Endometrial microvascular endothelial cells (primary cell): ENCODE measurements around the gene DCDC2. TPM values are rescaled to one million over a fixed set of nuclear protein-coding genes. Genes with fewer than 3 reads are reported as not detected.
"Not testable (repeated sequence)": the region's sequence is repeated elsewhere in the genome, so short reads cannot be mapped to it uniquely, and the experiment has no call there.

Experiments
- in situ Hi-C: cut with HindIII; loops from 2 replicates; pipeline ENCODE4 v1.10.0; 2017; ENCODE audit warnings: low sequenced_read_pairs, low pct_unique_long_range_greater_than_20kb; ENCODE audit errors: inconsistent ontology term
- total RNA-seq: library from RNA; depleted of rRNA; stranded (reverse); fragments of >200 nt; gene quantifications from one replicate; pipeline ENCODE4 v1.2.3, GENCODE V29; 2015; ENCODE audit errors: inconsistent ontology term

Gene DCDC2
- total RNA-seq, 1 donor from 2014 or later = not detected

DNA sequence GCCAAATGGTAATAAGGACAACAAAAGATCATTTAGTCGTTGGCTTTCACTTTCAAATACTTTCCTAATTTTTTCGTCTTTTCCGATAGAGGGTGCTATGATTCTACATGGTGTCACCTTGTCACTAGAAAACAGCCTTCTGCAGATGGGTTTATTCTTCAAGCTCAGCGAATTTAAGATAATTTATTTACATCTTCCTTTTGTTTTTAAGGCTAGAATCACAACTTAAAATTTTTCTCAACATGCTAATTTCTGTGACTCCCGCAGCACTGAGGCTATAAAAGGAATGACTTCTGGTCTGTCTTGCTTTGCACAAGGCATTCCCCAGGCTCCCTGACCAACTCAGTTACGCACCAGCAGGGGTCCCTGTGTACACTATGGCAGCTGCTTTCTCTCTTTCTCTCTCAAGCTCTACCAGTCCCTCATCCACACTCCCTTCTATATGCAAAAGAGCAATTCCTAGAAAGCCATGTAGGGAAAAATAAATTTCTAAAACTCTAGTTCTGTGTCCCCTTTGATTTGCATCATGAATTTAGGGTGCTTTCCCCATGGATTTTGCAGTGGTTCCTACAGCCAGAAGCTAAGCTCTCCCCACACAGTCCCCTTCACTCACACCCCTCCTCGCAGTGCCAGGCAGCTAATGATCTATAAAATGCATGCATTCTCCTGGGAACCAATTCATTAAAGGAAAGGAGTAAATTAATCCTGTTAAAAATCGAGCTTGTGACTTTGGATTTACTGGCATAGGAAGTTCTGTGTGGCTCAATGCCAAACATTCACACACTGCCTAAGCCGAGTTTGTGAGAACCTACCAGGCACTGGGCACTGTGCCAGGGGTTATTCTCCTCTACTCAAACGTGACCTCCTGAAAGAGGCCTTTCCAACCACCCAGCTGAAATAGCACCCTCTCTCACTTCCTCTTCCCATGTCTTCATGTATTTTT lies 74.5 kb downstream of the DCDC2 start:
- in situ Hi-C loops = no loop called here

DNA sequence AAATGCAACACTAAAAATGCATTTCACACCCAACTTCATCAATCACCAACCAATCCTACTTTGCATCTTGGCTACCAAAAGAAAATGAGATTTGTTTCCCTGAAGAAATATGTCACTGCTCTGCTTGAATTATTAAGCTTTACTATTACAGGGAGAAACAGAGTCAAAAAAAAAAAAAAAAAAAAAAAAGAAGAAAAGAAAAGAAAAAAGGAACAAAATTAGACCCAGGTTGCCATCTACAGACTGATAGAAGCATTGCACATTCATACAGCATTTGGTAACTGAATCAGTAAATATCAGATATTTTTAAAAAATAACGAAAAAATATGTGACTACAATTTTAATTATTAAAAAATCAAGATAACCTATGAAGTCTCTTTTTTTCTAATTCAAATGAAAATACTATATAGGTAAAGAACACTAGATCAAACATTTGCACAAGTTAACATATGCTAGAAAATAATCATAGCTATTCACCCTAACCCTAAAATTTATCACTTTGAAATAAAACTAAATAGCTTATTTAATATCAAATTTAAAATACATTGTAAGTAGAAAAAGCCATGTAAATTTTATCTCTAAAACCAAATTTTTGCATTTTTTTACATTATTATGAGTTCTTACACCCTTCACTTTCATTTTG lies 83.3 kb downstream of the DCDC2 start:
- in situ Hi-C loops = no loop called here

DNA sequence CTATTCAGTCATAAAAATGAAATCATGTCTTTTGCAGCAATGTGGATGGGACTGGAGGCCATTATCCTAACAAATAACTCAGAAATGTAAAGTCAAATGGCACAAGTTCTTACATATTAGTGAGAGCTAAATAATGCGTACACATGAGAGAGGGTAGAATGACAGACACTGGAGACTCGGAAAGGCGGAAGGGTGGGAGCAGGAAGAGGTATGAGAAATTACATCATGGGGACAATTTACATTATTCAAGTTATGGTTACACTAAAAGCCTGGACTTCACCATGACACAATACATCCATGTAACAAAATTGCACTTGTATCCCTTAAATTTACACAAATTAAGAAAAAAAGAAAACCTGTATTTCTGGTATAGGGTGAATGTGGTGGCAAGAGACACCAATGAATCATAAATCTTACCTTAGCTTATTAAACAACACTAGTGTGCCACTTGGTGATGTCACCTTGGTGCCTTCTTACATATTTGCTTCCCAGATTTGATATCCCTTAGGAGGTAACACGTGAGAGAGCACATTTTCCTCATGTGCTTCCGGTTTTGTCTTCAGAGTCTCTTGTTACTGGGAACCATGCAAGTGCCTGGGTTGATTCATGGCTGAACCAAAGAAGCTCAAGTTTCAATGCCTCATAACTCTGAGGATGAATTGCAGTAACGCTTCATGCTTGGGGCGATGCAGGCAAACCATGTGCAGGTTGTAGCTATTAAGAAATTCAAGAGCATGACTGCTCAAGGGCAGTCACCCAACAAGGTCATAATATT lies 84.6 kb downstream of the DCDC2 start:
- in situ Hi-C loops = no loop called here

DNA sequence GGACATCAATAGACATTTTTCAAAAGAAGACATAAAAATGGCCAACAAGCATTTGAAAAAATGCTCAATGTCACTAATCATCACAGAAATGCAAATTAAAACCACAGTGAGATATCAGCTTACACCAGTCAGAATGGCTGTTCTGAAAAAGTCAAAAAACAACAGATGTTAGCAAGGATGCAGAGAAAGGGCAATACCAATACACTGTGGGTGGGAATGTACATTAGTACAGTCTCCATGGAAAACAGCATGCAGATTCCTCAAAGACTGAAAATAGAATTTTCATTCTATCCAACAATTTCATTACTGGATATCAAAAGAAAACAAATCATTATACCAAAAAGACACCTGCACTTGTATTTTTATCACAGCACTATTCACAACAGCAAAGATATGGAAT lies 85.3 kb downstream of the DCDC2 start:
- in situ Hi-C loops = no loop called here

DNA sequence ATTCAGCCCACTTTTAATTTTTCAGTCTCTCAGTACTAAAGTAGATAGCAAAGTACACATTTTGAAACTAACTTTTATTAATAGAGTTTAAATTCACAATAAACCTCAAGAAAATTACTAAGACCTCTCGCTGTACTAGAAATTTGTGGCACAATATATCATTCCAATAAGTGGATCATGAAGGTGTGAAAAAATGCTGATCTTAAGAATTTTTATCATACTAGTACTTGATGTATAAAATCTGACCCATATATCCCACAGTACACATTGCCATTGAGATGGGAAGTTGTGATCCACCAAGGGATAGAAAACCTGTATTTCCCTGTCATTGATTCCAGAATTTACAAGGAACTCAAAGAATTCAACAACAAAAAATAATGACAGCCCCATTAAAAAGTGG lies 85.7 kb downstream of the DCDC2 start:
- in situ Hi-C loops = no loop called here

DNA sequence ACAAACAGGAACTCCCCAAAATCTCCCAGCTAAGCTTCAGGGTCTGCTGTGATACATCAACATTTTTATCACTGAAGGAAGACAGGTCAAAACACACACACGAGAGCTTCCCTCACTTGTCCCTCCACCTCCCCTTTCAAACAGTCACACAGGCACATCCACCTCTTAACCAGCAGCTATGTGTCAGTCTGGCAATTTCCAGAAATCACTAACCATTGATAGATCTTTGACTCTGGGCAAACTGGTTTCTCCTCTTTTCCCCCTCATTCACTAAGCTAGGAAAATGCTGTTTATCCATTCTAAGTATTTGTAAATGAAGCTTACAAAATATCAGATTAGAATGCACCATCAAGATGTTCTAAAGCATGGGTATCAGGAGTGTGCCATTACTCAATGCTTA lies 87.8 kb downstream of the DCDC2 start:
- in situ Hi-C loops = no loop called here

DNA sequence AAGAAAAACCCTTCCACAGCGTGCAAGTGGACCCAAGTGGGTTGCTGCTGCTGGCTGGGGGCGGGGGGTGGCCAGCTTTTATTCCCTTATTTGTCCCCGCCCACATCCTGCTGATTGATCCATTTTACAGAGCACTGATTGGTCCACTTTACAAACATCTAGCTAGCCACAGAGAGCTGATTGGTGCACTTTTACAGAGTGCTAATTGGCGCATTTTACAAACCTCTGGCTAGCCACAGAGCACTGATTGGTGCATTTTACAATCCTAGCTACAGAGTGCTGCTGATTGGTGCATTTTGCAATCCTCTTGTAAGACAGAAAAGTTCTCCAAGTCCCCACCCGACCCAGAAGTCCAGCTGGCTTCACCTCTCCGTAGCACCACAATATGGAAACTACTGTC lies 99.6 kb downstream of the DCDC2 start:
- in situ Hi-C loops = not testable (repeated sequence)

DNA sequence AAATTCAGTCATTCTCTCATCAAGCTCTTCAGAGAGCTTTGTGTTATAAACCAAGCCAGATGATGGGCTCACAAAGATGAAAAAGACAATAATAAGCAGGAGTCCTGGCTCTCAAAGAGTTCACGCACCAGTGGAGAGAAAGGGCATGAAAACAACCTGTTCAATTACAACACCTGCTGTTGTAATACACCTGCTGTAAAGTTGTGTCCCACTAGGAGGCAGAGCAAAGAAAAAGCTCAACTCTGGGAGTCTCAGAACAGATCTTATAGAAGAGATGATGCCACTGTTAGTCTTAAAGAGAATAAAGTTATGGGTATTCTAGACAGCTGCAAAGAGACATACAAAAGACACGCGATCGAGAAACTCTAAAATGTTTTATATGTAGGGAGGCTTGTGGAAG lies 100.6 kb downstream of the DCDC2 start:
- in situ Hi-C loops = no loop called here

DNA sequence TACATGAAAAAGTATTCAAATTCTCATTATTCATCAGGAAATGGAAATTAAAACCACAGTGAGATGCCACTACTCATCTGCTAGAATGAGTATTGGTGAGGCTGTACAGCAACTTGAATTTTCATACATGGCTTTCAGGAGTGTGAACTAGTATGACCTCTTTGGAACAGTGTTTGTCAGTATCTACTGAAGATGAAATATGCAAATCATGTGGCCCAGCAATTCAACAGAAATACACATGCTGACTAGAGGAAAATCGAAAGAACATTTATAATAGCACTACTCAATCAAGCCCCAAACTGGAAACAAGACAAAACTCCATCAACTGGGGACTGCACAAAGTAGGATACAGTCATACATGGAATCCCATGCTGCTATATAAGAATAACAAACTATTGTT lies 102.2 kb downstream of the DCDC2 start:
- in situ Hi-C loops = no loop called here

DNA sequence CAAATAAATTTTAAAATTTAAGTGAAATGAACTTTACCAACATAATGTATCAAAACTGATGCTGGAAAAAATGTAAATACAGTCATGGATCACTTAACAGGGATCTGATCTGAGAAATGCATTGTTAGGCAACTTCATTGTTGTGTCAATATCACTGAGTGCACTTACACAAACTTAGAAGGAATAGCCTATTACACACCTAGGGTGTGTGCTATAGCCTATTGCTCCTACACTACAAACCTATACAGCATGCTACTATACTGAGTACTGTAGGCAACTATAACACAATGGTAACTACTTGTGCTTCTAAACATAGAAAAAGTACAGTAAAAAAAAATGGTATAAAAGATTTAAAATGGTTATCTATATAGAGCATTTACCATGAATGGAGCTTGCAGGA lies 104.5 kb downstream of the DCDC2 start:
- in situ Hi-C loops = no loop called here

DNA sequence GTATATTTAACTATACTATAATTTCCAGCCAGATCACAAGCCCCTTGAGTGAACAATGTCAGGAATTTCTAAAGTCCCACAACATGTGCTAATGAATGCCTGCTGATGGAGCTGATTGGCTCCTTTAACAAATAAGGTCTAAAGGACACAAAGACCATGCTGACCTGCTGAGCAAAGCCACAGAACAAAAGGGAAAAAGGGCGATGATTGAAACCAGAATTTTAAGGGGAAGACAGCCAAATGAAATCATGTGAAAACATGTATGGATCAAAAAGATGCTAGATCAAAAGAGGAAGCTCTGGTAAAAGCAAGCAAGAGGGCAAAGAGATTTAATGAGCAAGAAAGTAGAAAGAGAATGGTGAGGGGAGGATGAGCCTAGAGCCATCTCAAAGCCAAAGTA lies 105.6 kb downstream of the DCDC2 start:
- in situ Hi-C loops = no loop called here

DNA sequence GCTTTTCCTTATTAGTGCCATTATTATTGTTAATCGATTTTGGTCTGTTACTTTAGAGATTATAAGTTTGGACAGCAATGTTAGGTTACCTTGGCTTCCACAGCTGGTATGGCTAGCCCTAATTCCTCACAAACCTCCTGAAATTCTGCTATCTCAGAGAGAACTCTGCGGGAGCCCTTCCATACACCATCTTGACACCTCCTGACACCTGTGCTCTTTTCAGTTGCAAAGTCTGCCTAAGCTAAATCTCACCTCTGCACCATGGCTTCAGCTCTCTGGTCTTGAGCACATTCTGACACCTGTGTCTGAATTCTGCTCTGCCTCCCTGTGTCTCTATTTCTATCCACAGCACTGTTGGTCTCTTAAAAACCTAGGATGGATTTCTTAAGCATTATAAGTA lies 106.5 kb downstream of the DCDC2 start:
- in situ Hi-C loops = no loop called here

DNA sequence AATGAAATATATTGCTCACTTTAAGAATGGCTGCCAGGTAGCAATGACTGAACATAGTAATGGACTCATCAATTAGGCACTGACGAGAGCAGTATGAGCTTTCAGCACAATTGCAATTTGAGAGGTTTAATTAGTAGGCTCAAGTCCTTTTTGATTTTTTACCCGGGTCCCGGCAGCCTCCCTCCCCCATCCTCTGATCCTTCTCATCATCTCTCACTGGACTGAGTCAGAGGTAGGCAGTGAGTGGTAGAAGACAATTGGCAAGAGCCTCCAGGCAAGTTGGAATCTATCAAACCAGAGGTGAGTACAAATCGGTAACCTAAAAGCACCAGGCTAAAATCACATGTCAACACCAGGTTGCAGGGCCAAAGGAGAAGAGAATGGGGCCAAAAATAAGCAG lies 107.9 kb downstream of the DCDC2 start:
- in situ Hi-C loops = no loop called here

DNA sequence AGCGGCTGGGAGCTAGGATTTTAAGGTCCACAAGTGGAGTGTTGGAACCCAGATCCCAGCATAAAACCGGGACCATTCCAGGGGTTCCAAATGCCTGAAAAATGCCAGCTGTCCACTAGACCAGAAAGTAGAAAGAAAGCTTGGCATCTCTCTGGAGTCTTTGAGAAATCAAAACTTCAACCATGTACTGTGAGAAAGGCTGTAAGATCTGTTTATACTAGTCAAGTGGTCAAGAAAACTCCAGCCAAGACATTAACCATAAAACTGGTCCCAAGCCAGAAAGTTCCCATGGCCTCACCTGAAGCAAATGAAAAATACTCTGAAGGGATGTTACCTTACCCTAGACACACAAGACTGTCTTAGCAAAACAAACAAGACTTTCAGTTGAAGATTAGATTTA lies 112.6 kb downstream of the DCDC2 start:
- in situ Hi-C loops = no loop called here

DNA sequence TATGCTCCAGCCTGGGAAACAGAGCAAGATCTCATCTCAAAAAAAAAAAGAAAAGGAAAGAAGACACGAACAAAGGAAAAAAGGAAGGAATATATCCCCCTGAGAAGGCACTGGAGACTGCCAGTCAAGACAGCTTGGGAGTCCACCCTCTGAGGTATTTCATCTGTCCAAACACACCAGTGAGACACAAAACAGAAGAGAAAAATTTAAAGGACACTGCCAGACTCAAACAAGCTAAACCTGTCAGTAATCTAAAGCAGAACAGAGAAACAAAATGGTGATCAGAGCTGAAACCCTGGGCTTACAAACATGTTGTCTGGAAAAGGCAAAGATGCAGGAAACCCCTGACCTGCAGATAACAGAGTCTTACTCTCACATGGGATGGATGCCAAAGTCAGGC lies 114.9 kb downstream of the DCDC2 start:
- in situ Hi-C loops = no loop called here

DNA sequence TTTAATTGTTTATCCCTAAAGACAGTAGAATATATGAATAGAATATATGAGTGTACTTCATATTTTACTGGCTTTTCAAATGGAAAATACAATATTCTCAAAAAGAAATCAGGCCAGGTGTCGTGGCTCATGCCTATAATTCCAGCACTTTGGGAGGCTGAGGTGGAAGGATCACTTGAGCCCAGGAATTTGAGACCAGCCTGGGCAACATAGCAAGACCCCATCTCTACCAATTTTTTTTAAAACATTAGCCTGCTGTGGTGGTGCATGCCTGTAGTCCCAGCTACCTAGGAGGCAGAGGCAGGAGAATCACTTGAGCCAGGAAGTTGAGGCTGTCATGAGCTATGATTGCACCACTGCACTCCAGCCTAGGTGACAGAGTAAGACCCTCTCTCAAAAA lies 116.1 kb downstream of the DCDC2 start:
- in situ Hi-C loops = not testable (repeated sequence)

DNA sequence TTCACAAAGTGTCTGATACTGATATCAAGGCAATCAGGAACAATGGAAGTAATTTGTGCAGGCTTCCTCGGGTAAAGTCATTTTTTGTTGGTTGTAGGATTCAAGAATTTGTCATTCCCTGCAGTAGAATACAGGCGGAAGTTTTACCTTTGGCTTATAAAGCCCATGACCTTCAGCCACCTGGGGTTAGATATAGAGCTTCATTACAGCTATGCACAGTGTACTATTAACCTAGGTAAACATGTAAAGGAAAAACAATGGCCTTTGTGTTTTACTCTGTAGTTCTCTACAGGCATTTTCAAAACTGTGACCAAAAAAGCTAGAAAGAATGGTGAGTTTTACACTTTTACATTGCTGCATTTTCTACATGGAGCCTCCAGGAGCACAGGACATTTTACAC lies 116.9 kb downstream of the DCDC2 start:
- in situ Hi-C loops = no loop called here

DNA sequence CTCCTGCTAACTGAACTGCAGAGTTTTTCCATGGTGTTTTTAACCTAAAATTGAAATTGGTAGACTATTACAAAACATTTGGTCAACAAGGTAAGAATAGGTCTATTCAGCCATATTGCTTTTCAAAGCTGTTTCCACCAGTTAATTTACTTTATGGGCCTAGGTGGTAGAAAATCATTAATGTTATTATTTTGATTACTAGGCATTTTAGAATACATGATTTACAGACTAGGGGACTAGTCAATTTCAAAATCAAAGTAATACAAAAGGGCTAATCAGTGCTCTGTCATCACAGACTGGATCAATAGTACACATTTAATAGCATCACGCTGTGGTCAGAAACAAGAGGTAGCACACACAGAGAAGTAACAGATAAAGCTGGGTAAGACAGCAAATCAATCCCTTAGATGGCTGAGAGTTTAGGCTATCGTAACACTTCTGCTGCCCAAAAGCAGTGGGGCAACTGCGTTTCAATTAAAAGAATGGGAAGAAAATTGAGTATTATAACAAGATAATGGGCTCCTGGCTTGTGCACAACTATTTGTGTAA lies 117.4 kb downstream of the DCDC2 start:
- in situ Hi-C loops = no loop called here

DNA sequence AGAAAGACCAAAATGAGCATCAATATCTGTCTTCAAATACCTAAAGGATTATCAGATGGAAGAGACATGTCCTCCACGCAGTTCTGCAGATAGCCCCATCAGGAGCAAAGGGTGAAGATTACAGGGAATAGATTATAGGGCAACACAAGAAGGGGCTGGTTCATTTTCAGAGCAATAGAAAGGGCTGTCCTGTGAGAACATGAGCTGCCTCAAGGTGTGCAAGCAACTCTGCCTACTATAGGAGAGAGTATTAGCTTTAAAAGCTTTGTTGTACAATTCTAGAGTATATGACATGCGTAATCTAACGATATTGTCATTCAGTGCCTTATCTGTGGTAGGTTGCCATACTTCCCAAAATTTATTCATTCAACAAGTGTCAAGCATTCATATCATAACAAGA lies 119.2 kb downstream of the DCDC2 start:
- in situ Hi-C loops = no loop called here
